GM21515 (cell line): ENCODE results near the gene SLC1A7.

ENCODE experiments used
- ATAC-seq: cut with Tn5 transposase; IDR thresholded peaks from one replicate; pipeline ENCODE4 v1.9.1; 2021; ENCODE audit not compliant: unreplicated experiment

SLC1A7 gene

DNA sequence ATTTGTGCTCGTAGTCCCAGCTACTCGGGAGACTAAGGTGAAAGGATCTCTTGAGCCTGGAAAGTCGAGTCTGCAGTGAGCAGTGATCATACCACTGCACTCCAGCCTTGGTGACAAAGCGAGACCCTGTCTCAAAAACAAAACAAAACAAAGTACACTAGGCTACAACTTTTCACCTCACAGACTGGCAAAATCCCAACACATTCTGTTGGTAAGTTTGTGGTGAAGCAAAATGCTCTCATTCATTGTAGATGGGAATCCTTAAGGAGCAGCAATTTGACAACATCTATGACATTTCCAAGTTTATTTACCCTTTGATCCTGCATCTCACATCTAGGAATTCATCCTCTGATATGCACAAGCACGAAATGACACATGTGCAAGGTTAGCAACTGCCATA lies 20.2 kb upstream of the SLC1A7 start:
- ATAC-seq = no peak

DNA sequence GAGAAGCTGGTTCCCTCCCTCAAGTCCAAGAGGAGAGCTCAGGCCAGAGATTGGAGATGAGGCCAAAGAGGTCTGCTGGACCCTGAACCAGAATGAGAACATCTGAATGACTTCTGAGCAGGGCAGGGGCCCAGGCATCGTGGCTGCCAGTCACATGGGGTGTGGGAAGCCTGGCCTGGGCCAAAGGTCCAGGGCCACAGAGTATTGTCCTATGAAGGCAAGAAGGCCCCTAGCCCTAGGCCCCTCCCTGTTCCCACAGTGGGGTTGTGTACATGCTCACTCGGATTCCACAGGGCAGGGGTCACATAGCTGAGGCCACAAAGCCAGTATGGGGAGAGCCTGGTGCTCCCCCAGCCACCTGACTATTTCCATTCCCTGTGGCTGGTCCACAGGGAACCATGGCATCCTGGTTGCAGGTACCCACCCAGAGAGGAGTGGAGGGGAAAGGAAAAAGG lies 18.5 kb upstream of the SLC1A7 start:
- ATAC-seq = no peak

- no peak for ATAC-seq
These were observed 16.5 kb upstream of the SLC1A7 start for GRCh38 chr1:53158900-53159299.

DNA sequence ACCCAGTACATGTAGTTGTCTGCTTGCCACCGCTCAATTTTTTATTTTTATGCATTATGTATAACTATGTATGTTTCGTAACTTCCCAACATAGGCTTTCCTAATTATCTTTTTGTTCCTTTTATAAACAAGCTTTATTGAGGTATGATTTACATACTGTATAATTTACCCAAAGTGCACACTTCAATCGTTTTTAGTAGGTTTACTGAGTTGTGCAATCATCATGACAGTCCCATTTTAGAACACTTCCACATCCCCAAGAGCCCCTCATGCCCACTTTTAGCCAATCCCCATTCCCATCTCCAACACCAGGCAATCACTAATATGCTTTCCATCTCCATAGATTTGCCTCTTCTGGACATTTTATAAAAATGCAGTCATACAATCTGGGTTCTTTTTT lies 14.3 kb upstream of the SLC1A7 start:
- no peak for ATAC-seq

DNA sequence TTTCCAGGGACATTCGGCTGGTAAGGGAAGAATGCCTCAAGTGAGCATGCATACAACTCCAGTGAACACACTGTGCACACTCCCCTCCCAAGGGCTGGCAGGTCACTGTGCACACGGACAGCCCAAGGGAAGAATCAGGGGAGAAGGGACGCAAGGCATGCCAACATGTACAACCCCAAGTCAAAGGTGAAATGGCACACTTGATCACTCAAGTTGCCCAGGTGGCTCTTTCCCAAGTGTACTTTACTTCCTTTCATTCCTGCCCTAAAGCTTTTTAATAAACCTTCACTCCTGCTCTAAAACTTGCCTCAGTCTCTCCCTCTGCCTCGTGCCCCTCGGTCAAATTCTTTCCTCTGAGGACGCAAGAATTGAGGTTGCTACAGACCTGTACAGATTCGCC lies 13.5 kb upstream of the SLC1A7 start:
- ATAC-seq = no peak

- no peak for ATAC-seq
These were observed 13.1 kb upstream of the SLC1A7 start for GRCh38 chr1:53155534-53155933.

DNA sequence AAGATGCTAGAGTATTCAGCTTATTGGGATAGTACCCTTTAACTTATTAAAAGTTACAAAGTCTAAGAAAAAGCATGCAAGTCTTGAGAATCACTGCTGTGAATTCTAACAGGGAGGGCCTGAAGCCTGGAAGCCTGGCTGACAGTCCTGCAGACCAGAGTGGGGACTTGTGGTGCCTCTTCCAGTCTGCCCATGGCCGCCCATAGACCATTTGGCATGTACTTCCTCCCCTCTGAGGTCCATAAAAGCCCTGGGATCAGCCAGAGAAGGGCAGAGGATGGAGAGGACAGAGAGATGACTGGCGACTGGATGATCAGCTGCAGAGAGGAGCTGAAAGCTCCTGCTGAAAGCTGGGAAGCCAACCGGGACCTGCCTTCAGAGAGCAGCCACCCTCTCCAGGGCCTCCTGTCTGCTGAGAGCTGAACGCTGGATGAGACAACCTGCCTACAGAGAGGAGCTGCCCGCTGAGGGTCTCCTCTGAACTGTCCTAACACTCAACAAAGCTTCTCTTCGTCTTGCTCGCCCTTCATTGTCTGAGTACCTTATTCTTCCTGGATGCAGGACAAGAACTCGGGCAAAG lies 12.5 kb upstream of the SLC1A7 start:
- ATAC-seq = no peak

- ATAC-seq = no peak
These were observed 11.3 kb upstream of the SLC1A7 start for GRCh38 chr1:53153752-53154151.

DNA sequence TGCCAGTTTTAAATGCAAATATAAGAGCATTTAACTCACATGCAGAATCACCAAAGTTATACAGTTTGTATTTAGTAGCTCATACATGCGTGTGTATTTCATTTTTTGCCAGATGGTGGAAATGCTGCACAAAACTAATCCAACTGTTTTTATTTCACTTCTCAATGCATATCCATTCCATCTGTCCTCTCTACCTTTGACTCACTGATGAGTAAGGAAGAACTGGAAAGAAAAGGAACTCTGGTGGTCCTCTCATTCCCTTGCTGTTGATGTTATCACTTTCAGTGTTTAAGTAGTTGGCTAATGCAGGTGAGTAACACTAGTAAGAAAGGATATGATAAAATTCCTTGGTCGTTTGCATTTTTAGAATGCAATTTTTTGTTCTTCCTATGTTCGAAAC lies 5.7 kb upstream of the SLC1A7 start:
- ATAC-seq = no peak

DNA sequence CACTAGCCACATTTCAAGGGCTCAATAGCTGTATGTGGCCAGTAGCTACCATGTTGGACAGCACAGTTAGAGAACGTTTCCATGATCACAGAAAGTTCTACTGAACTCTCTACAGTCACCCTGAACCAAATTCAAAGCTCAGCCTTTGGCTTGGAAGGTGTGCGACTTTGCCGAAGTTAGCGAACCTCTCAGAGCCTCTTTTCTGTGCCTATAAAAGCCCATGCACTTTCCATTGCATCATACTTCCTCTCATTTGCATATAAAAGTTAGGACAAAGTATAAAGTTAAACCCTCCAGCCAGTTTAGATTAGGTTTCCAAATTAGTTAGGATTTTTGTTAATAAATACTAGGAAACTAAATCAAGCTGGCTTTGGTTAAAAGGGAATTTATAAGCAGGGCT lies 4.7 kb upstream of the SLC1A7 start:
- no peak for ATAC-seq

DNA sequence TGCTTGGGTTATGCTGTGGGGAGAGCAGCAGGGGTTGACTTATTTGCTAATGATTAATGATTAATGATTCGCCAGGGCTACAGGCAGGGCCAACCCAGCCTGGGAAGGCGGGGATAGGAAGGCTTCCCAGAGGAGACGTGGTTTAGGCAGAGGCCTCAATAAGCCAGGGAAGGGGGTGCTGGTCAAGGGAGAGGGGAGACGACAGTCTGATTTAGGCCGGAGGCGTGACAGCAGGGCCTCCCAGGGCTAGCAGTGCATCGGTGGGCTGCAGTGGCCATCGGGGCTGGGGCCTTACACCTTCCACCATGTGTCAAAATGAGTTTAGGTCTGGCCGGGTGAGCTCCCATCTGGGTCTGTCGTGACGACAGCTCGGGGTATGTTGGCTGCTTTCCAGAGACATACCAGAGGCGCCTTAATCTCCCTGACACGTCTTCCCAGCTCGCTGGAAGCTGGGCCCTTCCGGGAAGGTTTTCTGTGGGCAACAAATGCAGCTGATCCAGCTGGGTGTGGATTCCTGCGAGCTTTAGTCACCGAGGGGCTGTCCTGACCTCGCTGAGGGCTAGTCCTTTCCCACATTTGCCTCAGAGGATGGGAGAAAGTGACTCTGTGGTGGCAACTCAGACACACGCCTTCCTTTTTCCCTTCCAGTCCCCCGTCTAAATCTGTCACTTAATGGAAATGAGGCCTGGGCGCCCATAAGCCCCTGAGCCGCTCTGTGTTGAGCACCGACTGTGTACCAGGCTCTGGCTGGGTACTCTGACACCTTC lies 3.7 kb upstream of the SLC1A7 start:
- ATAC-seq = no peak

GRCh38 chr1:53145619-53145941 lies 3.1 kb upstream of the SLC1A7 start:
- ATAC-seq = no peak

DNA sequence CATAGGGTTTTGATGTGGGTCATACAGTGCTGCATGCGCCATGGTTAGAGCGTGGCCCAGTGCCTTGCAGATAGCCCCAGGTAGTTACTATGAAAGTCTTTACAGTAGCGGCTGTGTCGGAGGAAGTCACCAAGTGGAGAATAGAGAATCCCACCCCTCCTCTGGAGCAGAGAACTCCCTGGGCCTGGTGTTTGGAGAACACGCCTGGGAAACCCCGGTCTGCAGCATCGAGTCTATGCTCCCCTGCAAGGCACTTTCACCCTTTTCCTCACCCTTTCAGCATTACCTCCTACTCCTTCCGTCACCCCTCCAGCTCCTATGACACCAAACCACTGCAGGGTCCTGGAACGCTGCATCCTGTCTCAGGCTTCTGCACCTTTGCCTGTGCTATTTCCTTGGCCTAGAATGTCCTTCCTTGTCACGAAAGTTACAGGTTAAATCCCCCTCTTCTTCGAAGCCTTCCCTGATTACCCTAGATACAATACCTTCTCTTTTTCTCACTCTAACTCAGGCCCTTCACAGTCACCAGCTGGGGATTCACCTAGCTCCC lies 2.7 kb upstream of the SLC1A7 start:
- ATAC-seq = no peak

DNA sequence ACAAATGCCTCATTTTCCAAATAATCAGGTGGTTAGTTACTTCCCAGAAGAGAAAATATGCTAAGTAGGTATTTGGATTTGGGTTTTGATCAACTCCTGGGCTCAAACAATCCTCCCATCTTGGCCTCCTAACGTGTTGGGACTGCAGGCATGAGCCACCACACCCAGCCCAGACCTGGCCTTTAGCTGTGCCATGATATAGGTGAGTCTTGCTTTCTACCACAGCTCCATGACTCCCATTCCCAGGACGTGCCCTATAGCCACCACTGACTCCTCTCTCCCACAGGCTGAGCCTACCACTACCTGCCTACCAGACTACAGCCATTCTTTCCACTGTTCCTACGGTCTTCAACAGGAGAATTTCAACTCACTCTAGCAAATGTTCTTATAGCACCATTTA lies 1.8 kb upstream of the SLC1A7 start:
- no peak for ATAC-seq

GRCh38 chr1:53143527-53143926 lies 1.1 kb upstream of the SLC1A7 start:
- no peak for ATAC-seq

GRCh38 chr1:53141487-53142055 lies 867 bp downstream of the SLC1A7 start:
- ATAC-seq = no peak

DNA sequence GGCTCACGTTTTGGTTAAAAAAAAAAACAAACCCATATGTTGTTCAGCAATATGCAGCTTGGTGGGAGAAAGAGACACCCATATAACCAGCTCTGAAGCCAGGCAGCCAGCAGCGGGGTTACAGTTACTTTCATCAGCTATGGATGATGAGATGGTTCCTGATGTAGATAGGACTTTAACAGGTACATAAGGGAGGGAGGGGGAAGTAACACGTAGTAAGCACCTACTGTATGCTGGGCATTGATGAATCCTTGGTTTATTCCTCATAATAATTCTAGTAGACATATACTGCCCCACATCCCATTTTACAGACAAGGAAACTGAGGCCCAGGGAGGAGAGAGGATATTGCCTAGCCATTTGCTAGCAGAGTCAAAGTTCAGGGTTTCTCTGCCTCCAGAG lies 2.0 kb downstream of the SLC1A7 start:
- no peak for ATAC-seq

DNA sequence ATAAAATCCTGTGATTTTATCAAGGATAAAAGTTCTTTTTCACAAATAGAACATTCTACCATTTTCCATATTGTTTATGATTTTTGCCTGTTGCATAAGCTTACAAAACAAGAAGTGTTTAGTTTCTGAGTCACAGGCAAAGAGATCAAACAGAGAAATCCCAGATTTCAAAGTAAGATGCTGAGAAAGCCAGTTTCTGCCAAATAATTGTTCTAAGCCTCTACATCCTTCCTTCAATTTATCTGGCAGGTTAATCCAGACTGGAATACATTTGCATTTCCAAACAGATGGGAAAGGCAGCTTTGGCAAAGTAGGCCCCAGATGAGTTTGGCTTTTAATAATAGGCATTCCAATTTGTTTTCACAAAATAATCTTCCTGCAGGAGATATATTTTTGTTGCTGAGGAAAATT lies 2.5 kb downstream of the SLC1A7 start:
- ATAC-seq = no peak

DNA sequence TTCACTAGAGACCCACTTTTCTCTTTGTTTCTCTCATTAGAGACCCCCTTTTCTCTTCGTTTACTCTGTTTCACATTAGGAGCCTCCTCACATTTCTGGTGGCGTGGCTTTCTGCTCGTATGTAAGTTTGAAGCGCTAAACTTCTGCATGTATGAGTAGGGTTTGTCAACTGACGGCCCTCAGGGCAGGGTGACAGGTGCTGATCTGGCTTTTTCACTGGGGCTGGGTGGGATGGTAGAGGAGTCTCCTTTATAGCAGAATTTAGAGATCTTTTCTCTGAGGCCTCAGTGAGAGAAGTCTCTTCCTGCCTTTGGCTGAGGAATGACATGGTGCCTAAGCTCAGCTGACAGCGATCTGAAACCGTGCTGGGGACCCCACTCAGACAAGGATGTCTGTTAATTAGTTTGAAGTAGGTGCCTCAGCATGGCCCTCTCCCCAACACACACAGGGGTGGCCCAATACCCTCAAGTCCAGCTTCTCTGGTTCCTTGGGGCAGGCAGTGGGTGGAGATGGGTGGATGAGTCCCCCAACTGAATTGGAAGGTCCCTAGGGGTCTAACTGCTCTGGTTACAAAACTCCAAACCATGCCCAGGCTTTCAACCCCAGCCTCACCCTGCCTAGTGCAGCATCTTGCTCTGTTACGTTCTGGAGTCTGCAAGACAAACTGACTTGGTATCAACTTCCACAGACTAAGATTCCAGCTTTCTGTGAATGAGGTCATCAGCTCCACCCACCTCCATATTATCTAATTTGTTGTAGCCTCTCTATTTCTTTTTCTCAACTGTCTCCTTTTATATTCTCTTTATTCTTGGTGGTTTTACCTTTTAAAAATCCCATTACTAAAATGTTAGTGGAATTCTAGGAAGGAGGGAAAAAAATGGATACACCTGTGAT lies 3.2 kb downstream of the SLC1A7 start:
- no peak for ATAC-seq

GRCh38 chr1:53137729-53138128 lies 4.7 kb downstream of the SLC1A7 start:
- no peak for ATAC-seq

- no peak for ATAC-seq
These were observed 6.7 kb downstream of the SLC1A7 start for GRCh38 chr1:53135735-53136114.
